GM19025 (cell line): Measurements from ENCODE around the gene ITGB8.

ENCODE experiments used
- ATAC-seq: cut with Tn5 transposase; IDR thresholded peaks from one replicate; pipeline ENCODE4 v1.9.1; 2021; ENCODE audit warnings: mild to moderate bottlenecking, low read depth, moderate library complexity; ENCODE audit not compliant: unreplicated experiment

ITGB8 gene

DNA sequence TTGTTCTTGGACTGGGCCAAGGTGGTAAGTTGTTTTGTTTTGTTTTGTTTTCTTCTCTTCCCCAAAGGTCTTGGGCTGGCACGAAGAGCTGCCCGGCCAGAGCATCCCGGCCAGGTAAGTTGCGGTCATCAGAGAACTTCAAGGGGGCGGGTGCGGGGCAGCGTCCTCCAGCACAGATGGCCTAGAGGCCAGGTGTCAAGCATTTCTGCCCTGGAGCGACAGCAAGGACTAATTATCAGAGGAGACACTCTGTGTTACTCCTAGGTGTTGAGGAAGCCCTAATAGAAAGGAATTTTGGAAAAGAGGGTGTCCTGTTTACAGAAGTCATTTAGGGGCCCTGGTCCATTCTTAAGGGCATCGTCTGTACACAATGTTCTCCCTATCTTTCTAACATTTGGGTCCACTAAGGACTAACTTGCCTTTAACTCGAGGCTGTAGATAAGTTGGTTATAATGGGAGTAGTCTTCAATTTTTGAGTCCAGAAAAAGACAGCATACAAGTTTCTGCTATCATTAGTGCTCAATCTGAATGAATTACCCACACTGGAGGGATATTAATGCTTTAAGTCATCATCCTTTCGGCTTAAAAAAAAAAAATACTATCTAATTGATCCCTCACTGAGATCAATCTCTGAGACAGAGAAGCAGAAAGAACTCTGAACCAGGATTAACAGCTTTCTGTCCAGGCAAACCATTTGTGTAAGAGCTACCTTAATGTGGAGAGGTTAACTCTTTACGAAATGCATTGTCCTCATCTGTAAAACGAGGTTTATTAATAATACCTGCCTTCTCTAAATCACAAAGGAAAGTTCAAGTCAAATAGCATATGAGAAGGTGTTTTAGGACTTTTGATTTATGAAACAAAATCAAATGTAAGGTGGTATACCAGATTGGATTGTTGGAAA, 1.5 kb downstream of the ITGB8 start:
- ATAC-seq = no peak

DNA sequence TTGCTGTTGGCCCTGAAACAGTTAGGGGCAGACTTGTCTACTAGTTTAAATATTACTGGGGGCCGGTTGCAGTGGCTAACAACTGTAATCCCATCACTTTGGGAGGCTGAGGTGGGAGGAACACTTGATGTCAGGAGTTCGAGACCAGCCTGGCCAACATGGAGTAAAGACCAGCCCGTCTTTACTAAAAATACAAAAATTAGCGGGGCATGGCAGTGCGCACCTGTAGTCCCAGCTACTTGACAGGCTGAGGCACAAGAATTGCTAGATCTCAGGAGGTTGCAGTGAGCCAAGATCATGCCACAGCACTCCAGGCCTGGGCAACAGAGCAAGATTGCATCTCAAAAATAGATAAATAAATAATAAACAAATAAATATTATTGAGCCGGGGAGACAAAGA, 7.6 kb downstream of the ITGB8 start:
- ATAC-seq = no peak

DNA sequence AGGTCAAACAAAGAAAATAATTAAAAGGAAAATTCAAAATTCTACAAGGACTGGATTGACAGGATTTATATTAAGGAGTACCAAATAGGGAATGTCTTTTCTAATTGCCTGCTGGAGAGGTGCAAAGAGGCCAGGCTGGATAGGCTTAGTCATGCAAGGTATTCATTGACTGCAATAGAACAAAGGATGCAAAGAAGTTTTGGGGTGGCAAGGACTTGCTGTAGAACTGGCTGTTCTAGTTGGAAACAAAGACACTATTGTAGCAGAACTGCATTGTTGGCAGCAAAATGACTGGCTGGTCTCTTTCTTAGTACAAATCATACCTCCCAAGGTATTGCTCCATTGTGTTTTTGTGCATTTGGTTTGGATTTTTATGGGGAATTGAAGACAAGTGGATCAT, 10.1 kb downstream of the ITGB8 start:
- ATAC-seq = no peak

DNA sequence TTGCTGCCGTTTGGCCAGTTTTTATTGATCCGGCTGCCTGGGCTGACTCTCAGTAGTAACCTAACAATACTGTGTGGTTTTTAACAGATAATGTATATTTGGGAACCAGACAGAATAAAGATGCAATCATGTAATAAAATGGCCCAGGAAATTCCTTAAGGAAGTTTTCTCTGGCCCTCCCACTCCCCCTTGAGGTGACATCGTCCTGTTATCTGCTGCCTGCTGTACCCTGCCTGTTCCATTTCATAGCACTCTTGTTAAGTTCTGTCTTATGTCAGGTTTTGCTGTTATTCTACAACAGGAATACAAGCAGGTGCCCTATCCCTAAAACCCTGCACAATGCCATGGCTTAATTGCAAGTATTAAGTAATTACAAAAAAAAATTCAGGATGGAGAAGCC, 12.5 kb downstream of the ITGB8 start:
- no peak for ATAC-seq

DNA sequence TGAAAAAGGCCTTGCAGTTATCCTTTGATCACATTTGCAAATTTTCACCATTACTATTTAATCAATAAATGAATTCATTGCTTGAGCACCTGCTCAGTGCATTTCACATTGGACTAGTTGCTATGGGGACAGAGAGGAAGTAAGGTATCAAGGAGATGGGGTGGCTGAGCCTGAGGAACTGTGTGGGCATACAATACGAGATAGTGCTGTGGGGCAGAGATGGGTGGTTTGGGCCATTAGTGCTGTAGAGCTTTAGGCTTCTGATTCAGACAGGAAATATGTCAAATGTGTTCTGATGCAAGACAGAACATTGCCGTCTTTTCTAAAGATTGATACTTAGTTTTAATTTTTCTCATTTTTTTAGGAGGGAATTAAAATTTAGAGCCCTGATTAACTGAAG, 13.2 kb downstream of the ITGB8 start:
- ATAC-seq = no peak

DNA sequence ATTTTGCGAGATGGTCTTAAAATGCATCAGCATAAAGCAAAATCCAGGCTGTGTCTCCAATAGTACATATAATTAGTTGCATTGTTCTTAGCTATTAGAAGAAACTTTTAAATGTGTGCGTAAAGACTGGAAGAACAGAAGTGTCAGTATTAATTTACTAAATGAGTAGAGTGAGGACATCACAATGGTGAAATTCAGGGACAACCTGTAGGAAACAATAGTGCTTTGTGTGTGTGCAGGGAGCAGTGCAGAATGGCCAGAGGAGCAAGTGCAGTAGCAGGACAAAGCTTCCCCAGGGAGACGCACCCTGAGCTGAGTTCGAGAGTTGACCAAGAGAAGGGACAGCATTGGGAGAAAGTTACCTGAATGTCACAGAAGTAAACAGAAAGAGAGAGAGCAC, 13.7 kb downstream of the ITGB8 start:
- ATAC-seq = no peak

DNA sequence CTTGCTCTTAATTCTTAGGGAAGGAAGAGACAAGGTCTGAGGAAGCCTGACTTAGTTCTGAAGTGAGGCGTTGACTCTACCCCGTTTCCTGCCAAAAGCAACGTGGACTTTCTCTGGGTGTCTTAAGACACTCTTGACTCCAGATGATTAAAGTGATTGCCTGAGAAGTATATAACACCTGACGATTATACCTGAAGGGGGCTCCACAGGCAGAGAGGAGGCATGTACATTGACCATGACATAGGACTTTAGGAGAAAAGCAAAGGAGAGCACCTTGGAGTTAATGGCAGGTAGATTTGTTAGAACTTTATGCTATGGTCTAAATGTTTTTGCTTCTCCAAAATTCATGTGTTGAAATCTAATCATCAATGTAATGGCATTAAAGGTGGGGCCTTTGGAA, 15.9 kb downstream of the ITGB8 start:
- ATAC-seq = no peak

DNA sequence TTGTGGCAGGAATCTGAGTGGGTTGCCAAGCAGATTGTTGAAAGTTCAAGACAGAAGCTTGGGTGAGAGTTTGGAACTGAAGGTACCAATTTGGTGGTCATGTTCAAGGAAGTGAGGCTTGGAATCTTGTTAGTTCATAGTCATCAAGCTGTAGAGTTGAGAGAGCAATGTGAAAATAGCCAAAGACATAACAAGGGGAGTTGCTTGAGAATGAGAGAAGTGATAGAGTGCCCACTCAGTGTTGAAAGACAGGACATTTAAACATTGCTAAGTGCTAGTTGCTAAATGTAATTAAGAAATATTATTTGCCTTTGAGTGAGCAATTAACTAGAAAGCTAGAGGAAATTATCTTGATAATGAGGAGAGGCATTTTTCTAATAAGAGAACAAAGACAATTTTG, 17.0 kb downstream of the ITGB8 start:
- ATAC-seq = no peak

DNA sequence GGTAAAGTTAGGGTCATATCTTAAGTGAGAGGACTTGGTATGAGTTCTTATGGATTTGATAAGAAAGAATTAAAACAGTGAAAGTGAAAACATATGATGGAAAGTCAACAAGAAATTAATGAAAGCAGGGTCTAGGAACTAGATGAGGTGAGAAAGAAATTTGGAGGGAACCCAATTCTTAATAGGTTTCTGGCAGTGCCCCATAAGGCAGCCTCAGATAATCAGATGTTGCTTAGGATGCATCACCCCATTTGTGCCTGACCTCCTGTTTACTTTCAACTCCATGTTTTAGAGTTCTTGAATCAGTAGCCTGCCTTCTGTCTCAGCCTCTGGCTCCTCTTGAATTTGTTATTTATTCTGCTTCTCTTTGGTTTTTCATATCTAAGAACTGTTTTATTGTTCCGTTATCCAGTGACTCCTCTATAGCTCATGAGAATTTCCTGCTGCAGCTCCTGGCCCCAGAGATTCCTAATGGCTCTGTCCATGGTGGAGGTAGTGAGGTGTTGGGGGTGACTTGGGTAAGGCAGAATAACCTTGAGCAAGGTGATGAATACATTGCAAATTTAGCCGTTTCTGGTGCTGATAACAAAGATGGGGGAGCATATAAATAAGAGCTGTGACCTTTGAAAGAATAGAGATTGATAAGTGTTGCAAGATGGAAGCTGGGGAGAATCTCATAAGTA, 17.6 kb downstream of the ITGB8 start:
- no peak for ATAC-seq

DNA sequence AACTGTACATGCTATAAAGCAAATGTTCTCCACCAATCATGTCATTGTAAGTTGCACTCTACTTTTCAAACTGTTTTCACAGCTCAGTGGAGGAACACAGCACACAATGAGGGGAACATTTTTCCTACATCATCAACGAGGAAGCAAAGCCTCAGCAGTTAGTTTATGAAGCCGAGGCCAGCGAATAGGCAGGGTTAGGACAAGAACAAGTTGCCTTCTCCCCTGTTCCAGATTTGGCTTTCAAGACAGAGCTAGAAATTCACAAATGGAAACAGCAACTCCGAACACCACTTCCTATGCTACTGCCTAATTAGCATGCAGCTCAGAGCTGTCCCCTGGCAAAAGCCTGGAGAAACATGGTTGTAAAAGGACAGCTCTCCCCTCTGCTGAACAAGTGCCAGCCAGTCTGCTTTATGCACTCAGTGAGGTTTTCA, 19.8 kb downstream of the ITGB8 start:
- no peak for ATAC-seq

DNA sequence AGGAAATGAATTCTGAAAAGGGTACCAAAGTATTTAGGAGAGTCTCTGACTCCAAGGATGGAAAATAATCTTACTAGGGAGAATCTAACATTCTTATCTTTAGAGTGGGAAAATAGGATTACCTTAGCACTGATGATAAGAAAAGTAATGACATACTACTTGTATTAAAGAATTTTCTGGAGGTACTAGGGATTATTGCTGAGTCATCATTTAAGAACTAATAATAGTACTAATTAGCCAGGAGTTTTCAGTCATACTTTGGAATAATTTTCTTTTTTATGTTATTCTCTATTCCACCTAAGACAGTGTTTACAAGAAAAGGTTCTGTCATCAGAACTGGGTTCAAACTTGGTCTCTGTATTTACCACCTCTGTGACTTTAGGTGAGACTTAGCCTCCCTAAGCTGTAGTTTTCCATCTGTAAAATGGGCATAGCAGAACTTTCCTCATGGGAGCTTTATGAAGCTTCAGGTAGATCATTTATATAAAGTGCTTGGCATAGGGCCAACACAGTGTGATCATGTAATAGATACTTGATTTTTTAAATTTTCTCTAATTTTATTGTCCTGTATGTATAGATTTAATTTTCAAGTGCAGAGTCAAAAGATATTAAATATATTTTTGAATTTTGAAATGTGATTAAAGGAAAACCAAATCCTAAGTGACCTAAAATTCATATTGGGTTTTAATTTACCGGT, 20.4 kb downstream of the ITGB8 start:
- ATAC-seq = no peak

DNA sequence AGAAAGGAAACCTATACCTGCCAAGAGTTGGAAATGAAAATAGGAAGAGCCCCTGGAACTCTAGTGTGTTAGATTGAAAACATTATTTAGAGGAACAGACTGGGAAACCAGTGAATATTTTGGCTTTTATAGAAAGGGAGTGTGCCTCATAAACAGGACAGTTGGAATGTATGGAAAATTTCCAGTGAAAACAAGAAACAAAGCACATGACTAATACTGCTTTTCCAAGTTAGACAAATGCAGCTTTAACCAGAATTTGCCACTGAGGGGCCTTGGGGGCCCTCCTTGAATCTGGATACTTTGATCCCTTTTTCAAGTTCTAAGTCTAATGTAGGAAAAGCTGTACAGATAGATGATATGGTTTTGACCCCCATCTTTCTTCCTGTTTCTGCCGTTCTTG, 21.2 kb downstream of the ITGB8 start:
- ATAC-seq = no peak

DNA sequence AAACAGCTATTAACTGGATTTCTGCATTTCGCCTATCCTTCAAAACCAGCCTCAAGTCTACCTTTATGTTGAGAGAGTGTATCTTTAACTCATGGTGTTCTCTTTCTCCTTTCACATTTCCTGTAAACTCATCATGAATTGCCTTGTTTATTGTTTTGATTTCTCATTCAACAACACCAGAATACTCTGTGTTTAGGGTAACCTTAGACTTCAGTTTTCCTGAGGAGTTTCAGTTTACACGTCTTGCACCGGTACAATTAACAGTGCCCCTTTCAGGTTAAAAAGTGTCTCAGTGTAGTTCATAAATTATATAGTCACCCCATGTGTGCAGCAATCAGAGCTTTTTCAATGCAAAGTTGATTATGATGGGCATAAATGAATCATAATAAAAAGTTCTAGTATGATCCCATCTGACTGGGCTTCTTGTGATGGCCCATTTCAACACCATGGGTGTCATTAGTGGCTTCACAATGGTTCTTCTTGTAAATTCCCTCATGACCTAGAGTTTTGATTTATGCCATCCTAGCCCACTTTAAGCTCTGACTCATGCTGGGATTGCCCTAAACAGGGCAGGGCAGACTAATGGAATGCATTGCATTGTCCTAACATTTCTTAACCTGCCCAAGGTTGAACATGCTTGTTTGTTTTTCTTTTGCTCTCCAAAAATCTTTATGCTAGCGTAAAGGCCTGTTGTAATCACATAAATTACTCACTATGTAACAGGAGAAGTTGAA, 22.0 kb downstream of the ITGB8 start:
- ATAC-seq = no peak

DNA sequence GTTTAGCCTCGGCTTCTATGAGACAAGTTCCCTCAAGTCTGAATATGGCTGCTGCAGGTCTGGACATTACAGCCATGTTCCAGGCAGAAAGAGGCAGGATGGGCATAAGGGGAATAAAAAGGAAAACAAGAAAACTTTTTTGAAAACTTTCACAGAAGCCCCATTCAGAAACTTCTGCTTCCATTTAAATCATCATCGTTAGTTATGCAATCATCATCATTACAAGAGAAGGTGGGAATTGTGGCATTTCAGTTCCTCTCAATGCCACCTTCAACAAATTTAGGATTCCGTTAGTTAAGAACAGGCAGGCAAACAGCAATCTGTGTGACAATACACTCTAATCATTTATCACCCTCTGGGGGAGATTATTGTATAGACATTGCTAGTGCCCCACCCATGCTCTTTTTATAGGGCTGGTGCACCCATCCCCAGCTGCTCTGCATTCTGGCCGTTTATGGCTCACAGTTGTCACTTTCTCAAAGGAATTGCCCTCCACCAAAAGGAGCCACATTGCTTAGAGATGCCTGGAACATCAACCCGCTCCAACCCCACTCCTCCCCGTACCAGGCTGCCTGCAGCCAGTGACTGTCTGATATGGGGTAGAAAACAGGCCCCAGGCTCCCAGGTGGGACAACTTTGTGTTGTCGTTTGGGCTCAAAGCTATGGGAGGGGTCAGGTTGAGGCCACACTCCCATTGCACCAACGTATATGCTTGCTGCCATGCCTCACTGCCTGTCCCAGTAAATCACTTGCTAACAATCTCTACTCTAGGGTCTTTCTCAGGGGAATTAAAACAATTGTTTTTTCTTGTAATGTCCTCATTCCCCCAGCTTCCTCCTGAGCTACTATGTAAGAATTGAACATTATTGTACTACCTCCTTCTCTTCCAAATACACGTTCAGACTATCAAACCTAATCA, 24.2 kb downstream of the ITGB8 start:
- ATAC-seq = no peak

DNA sequence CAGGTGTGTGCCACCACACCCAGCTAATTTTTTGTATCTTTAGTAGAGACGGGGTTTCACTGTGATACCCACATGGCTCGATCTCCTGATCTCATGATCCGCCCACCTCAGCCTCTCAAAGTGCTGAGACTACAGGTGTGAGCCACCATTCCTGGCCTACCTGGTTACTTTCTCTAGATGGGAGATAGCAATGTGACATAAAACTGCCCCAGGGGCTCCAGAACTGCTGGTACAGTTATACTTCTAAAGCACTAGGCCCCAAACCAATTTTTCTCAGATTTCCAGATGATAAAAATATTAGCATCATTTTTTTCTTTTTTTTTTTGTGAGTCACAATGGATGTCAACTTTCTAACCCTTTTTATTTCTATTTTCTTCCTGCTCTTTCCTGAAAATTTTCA, 27.4 kb downstream of the ITGB8 start:
- no peak for ATAC-seq

DNA sequence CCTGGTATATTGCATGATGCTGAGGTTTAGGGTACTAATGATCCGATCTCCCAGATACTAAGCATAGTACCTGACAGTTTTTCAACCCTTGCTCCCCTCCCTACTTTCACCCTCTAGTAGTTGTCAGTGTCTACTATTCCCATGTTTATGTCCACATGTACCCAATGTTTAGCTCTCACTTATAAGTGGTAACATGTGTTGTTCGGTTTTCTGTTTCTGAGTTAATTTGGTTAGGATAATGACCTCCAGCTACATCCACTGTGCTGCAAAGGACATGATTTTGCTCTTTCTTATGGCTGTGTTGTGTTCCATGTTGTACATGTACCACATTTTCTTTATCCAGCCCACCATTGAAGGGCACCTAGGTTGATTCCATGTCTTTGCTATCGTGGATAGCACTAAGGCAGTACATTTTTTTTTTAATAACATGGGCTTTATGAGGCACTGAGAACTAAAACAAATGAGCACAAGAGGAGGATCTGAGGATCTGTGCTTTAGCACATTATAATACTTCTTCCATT, 28.1 kb downstream of the ITGB8 start:
- no peak for ATAC-seq

DNA sequence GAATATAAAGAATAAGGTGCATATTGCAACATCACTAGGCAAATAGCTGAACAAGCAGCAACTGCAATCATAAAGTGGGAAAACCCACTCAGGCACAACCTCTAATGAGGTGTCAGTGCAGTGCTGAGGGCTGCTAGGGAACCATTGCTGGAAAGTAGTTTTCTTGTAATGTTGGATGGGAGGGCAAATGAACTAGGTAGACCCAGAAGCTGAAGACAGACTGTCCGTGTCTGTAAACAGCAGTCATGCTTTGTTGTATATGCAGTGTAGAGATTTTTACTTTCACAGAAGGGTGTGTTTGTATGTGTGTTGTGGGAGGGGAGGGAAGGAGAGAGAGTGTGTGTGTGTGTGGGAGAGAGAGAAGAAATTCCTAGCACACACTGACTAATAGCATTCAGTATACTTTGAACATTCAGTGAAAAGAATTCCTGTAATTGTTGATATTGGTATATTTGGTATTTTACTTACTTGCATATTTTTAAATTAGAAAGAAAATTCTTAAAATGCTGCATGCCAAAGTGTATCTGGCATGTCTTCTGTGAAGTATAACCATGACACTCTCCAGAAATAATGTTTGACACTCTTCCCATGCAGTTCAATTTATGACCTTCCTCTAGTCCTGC, 28.8 kb downstream of the ITGB8 start:
- ATAC-seq = no peak

DNA sequence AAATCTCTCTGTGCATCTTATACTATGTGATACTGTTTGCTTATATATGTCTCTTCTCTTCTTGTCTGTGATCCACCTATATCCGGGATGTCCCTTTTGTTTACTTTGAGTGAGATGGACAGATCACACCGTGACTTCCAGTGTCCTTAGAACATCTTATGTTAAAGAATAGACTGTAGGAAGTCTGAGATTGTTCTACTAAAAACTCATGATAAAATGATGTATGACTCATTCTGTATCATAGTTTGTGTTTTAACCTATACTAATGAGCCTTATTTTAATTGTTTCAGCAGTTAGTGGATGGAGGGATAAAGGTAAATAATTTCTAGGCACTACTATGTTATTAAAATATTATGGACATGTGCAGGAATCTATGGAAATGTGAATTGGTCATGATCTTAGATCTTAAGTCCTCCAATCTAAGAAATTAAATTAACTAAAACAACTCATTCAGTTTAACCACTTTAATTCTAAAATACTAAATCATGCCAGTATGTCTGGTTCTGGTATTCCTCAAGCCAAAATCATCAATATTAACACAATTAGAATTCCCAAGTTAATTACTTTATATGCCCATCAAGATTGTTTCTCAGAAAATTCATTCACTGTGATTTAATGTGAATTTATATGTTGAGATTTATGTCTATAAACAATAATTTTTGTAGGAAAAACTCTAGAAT, 32.0 kb downstream of the ITGB8 start:
- no peak for ATAC-seq
